HEK293T (cell line): ENCODE results near the gene ZNF618.

ENCODE experiments used
- BHLHE40 ChIP-seq: fragments of 450-650 bp; IDR thresholded peaks from 2 replicates; pipeline ENCODE4 v1.6.1; 2016; ENCODE audit warnings: mild to moderate bottlenecking, moderate library complexity, borderline replicate concordance
- CTBP1 ChIP-seq: fragments of 450-650 bp; IDR thresholded peaks from 2 replicates; pipeline ENCODE4 v1.6.1; 2016; ENCODE audit warnings: borderline replicate concordance
- ELF4 ChIP-seq: fragments of 450-650 bp; IDR thresholded peaks from 2 replicates; pipeline ENCODE4 v1.6.1; 2017; ENCODE audit warnings: antibody characterized with exemption
- FOXM1 ChIP-seq: fragments of 450-650 bp; IDR thresholded peaks from 2 replicates; pipeline ENCODE4 v1.6.1; 2017; ENCODE audit warnings: mild to moderate bottlenecking, borderline replicate concordance
- PKNOX1 ChIP-seq: fragments of 450-650 bp; IDR thresholded peaks from 2 replicates; pipeline ENCODE4 v1.6.1; 2016
- ZNF384 ChIP-seq: fragments of 450-650 bp; IDR thresholded peaks from 2 replicates; pipeline ENCODE4 v1.6.1; 2016

GRCh38 chr9:113906411-113907110 lies 30.5 kb downstream of the ZNF618 start:
- TF ChIP-seq BHLHE40 = no peak
- TF ChIP-seq ZNF384 = no peak
- TF ChIP-seq CTBP1 = no peak
- no peak for TF ChIP-seq FOXM1
- no peak for TF ChIP-seq ELF4
- TF ChIP-seq PKNOX1 = no peak
